Measurements from ENCODE around the gene PSG7.
"Not testable (repeated sequence)": the region's sequence is repeated elsewhere in the genome, so short reads cannot be mapped to it uniquely, and the experiment has no call there.

Gene PSG7

GRCh38 chr19:42913516-42913915 is 23.5 kb downstream of the PSG7 start:
- DNase-seq: not testable (repeated sequence)

DNA sequence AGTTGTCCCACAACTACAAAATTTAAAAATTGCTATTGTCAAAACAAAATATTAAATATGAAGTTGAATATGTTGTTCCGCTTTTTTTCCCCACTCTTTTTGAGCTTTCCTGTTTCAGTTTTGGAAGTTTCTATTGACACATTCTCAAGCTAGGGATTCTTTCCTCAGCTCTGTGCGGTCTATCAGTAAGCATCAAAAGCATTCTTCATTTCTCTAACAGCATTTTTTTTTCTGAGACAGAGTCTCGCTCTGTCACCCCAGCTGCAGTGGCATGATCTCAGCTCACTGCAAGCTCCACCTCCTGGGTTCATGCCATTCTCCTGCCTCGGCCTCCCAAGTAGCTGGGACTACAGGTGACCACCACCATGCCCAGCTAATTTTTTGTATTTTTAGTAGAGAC is 24.1 kb downstream of the PSG7 start:
- DNase-seq: not testable (repeated sequence)

DNA sequence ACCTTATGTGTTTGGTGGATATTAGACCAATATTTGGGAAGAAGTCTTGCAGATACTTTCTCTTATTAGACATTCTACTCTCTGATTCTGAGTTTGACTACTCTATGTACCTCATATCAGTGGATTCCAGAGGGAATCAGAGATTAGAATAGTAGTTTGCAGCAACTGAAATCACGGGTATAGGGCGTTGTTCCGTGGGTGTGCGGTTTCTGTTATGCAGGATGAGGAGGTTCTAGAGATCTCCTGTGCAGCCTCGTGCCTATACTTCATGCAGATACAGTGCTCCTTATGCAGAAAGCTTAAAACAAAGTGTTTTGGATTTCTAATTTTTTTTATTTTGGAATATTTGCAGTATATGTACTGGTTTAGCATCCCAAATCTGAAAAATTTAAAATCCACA is 25.3 kb downstream of the PSG7 start:
- DNase-seq: not testable (repeated sequence)

GRCh38 chr19:42906162-42906561 is 30.8 kb downstream of the PSG7 start:
- DNase-seq: not testable (repeated sequence)

DNA sequence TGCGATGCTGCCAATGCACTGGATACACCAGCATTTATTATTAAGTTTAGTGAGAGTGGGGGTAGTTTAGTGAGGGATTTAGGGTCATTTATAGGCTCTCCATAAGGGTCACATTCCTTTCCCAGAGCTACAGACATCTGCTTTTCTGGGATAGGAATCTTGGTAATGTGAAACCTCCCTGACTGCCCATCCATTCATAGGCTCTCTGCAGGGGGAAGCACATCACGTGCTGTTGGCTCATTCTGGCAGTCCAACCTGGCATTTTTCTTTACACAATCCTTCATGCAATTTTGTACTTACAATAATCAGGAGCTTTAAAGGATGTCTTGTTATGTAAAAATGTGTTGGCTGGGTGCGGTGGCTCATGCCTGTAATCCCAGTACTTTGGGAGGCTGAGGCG is 36.4 kb downstream of the PSG7 start:
- DNase-seq: not testable (repeated sequence)

GRCh38 chr19:42899674-42900073 is 37.3 kb downstream of the PSG7 start:
- DNase-seq: not testable (repeated sequence)

- DNase-seq: not testable (repeated sequence)
These were observed 37.9 kb downstream of the PSG7 start for GRCh38 chr19:42899110-42899509.

DNA sequence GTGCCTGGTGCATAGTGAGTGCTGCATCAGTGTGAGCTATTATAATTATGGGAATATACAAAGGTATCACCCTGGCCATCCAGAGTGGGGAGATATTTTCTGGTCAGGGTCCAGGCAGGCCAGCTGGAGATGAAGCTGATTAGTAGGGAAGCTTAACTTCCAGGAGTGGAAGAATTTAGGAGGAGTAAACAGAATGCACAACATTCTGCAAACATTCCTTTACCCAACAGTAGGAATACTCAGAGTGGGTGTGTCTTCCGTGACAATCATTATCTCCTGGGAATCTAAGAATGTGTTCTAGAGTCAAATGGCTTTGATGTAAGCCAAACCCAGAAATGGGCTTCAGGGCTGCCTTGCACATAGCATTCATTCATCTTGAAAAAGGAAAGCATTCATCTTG is 38.4 kb downstream of the PSG7 start:
- DNase-seq: not testable (repeated sequence)

GRCh38 chr19:42897729-42898128 is 39.3 kb downstream of the PSG7 start:
- not testable (repeated sequence) for DNase-seq

DNA sequence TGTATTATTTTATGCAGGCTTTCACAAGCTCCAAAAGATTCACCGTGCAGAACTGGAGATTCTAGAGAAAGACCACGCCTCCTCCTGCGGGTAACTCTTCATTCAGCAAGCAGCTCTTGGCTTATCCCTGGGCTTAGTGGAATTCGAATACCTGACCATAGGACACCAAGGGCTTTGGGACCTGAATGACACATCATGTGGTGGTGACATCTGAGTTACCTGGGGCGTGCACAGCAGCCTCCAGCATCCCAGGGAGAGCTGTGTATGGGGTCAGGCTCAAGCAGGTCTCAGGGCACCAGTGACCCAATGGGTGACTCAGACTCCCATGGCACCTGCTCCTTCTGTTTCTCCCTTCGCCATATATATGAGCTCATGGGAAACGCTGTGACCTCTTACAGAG is 46.6 kb downstream of the PSG7 start:
- DNase-seq: not testable (repeated sequence)

GRCh38 chr19:42887876-42888445 is 49.0 kb downstream of the PSG7 start:
- not testable (repeated sequence) for DNase-seq

DNA sequence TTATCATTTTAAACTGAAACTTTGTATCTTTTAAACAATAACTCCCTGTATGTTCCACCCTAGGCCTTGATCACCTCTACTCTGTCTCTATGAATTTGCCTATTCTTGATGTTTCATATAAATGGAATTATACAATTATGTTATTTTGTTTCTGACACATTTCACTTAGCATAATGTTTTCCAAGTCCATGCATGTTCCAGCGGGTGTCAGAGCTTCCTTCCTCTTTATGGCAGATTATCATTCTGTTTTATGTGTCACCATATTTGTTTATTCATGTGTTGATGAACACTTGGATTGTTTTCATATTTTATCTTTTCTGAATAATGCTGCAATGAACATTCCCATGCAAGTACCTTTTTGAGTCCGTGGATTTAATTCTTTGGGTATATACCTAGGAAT is 54.3 kb downstream of the PSG7 start:
- DNase-seq: not testable (repeated sequence)

DNA sequence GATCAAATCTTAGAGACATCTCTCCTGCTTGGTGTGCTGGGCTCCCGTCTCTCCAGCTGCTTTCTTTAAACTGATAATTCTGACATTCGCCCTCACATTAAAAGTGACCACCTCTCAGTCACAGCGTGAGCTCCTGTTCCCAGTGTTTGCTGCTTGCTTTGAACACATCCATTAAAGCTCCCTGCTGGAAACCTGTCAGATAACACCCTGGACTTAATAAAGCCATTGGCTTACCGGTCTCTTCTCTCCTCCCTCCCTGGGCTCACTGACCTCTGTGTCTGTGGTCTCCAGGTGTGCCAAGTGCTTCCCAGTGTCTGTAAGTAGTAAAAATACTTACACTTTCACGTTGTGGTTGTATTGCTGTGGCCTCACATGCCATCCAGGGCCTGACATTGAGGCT is 55.0 kb downstream of the PSG7 start:
- DNase-seq: not testable (repeated sequence)

DNA sequence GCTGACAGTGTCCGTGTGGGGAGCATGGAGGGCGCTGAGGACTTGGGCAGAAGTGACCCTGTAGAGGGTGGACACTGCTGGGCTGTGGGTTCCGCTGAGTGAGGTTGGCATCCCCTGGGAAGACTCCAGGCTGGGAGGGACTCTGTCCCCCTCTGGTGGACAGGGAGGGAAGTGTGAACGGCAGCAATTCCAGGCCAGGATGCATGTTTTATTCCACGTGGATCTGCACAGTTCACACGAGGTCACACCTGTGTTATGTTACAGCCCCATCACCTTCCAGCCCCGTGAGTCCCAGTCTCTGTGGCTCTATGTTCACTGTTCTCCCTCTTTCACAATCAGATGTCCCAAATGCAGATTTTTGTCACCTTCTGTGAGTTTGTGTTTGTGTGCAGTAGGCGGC is 55.7 kb downstream of the PSG7 start:
- not testable (repeated sequence) for DNase-seq

DNA sequence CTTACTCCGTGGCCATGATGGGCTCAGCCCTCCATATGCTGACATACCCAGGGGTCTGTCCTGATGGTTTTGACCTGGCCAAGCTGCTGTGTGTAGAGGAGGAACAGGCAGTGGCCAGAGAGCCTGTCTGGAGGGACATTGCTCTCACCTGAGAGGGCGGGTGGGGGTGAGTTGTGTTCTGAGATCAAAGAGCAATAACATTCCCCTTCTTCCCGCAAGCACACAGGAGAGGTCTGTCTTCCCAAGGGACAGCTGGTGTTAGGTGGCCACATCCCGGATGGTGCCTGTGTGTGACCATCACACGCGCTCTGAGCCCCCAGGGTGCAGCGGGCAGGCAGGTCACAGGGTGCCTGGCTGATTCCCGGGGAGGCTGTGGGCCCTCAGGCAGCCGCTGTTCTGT is 56.4 kb downstream of the PSG7 start:
- not testable (repeated sequence) for DNase-seq

DNA sequence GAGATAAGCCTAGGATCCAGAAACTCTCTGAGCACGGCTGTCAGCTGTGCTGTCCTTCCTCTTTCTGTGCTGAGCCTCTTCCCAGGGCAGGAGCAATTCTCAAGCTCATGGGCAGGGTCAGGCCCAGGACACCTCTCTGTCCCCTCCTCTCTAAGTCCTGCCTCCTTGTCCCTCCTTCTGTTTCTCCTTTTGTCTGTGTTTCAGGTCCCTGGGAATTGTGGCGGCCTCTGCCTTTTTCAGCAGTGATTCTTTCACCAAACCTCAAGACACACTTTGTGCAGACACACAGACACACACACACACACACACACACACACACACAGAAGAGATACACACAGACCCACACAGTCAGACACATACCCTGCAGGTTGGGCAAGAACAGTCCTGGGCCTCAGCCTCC is 57.4 kb downstream of the PSG7 start, which contains the start of gene PSG1:
TSS of gene PSG1 (minus strand) at position 101 of the 400 bp plus-strand sequence. CDS start 132 bp downstream, outside the sequence.
- DNase-seq: no peak

DNA sequence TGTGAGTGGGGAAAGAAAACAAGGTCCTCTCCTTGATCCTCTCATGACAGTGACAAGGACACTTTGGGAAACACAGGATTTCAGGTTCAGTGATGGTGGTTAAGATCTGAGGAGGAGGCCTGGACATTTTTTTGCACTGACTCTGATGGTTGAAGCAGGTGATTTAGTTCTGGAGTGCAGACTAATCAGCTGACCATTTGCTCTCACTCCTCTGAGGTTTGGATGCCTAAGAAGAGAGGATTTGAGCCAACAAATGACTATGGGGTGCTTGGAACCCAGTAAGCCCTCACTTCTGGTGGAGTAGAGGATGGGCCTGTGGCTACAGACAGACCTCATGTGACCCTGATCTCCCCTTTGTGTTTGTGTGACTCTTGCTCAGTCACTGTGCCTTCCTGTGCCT is 60.4 kb downstream of the PSG7 start:
- not testable (repeated sequence) for DNase-seq

GRCh38 chr19:42875881-42876280 is 61.1 kb downstream of the PSG7 start:
- not testable (repeated sequence) for DNase-seq

DNA sequence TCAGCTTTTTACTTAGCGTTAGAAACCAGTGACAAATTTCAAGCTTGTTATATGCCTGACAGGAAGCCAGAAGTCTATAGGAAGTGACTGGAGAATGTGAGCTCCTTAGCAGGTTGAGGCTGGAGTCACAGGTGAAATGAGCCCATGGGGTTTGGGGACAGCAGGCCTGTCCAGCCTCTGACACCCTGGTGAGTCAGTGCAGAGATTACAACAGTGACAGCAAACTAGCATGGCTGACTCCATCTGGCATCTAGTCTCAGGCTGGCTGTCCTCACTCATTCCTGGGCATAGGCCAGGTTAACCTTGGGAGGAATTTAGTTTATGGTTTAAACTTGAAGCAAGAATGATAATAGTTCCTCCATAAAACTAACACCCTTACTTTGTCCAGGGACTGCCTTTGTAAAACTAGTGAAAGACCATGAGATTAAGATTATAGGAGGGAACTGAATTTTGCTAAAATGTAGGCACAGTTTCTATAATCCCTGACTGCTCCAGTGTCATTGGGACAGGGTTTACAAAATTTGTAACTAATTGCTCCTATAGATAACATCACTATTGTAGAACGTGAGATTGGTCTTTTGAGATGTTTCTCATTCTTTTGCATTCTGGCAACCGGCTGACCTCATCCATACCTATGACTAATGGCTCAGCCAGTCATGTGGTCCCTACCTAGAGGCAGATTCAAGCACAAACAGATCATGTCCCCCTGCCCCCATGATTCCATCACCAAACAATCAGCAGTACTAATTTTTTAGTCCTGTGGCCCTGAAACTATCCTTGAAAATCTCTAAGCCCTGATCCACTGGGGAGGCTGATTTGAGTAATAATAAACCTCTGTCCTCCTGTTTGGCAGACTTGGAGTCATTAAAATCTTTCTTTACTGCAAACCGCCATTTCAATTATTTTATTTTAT is 61.9 kb downstream of the PSG7 start:
- not testable (repeated sequence) for DNase-seq

- DNase-seq: not testable (repeated sequence)
These were observed 62.9 kb downstream of the PSG7 start for GRCh38 chr19:42874136-42874535.
